Measurements from ENCODE around the gene COPS3.

The COPS3 gene

GRCh38 chr17:17320188-17320910 lies 39.3 kb upstream of the COPS3 start:
- no peak; the same call in 2 of the 3 replicates for ATAC-seq
- no peak for TF ChIP-seq ZC3H10 (CRISPR knock-in tag; IDR thresholded peaks at IDR 0.05)
- TF ChIP-seq ARNTL (CRISPR knock-in tag; IDR thresholded peaks at IDR 0.05; ENCODE audit: borderline replicate concordance, low read depth), result no peak
- no peak for TF ChIP-seq ZFP30 (CRISPR knock-in tag; IDR thresholded peaks at IDR 0.05)
- no peak for TF ChIP-seq PPARA (CRISPR knock-in tag; IDR thresholded peaks at IDR 0.05; ENCODE audit: borderline replicate concordance)
- no peak for TF ChIP-seq RARB (CRISPR knock-in tag; IDR thresholded peaks at IDR 0.05)
- TF ChIP-seq ZFP3 (CRISPR knock-in tag; IDR thresholded peaks at IDR 0.05), result no peak
- TF ChIP-seq PATZ1 (CRISPR knock-in tag; IDR thresholded peaks at IDR 0.05; ENCODE audit: borderline replicate concordance), result no peak
- TF ChIP-seq OSR1 (CRISPR knock-in tag; IDR thresholded peaks at IDR 0.05), result no peak
- no peak for TF ChIP-seq BACH2 (CRISPR knock-in tag; IDR thresholded peaks at IDR 0.05; ENCODE audit: borderline replicate concordance)
- no peak for TF ChIP-seq ZNF8 (CRISPR knock-in tag; IDR thresholded peaks at IDR 0.05)
- no peak for TF ChIP-seq CSRNP3 (CRISPR knock-in tag; IDR thresholded peaks at IDR 0.05)
- TF ChIP-seq ZNF565 (CRISPR knock-in tag; conservative IDR thresholded peaks at IDR 0.05; ENCODE audit: low read depth), result no peak
- no peak for TF ChIP-seq TSHZ2 (CRISPR knock-in tag; IDR thresholded peaks at IDR 0.05)
- no peak for TF ChIP-seq ESRRG (CRISPR knock-in tag; IDR thresholded peaks at IDR 0.05)
- no peak for TF ChIP-seq TOX (CRISPR knock-in tag; IDR thresholded peaks at IDR 0.05; ENCODE audit: borderline replicate concordance)

- no peak for TF ChIP-seq ISL1 (CRISPR knock-in tag; IDR thresholded peaks at IDR 0.05)
- no peak for TF ChIP-seq CSDC2 (CRISPR knock-in tag; IDR thresholded peaks at IDR 0.05)
- TF ChIP-seq BACH2 (CRISPR knock-in tag; IDR thresholded peaks at IDR 0.05; ENCODE audit: borderline replicate concordance), result no peak
- TF ChIP-seq ZNF70 (CRISPR knock-in tag; IDR thresholded peaks at IDR 0.05), result no peak
- no peak for TF ChIP-seq RARB (CRISPR knock-in tag; IDR thresholded peaks at IDR 0.05)
- TF ChIP-seq SNAI2 (CRISPR knock-in tag; IDR thresholded peaks at IDR 0.05), result no peak
- TF ChIP-seq GLIS3 (CRISPR knock-in tag; IDR thresholded peaks at IDR 0.05), result no peak
- no peak for TF ChIP-seq ZNF8 (CRISPR knock-in tag; IDR thresholded peaks at IDR 0.05)
- TF ChIP-seq PPARA (CRISPR knock-in tag; IDR thresholded peaks at IDR 0.05; ENCODE audit: borderline replicate concordance), result no peak
- TF ChIP-seq ARNTL (CRISPR knock-in tag; IDR thresholded peaks at IDR 0.05; ENCODE audit: borderline replicate concordance, low read depth), result no peak
- no peak for TF ChIP-seq ESRRG (CRISPR knock-in tag; IDR thresholded peaks at IDR 0.05)
- no peak for TF ChIP-seq ZFP30 (CRISPR knock-in tag; IDR thresholded peaks at IDR 0.05)
- TF ChIP-seq ZNF565 (CRISPR knock-in tag; conservative IDR thresholded peaks at IDR 0.05; ENCODE audit: low read depth), result no peak
- TF ChIP-seq TOX (CRISPR knock-in tag; IDR thresholded peaks at IDR 0.05; ENCODE audit: borderline replicate concordance), result no peak
- TF ChIP-seq CREB5 (CRISPR knock-in tag; IDR thresholded peaks at IDR 0.05; ENCODE audit: low read depth), result no peak
- no peak for ATAC-seq
Measured at GRCh38 chr17:17315142-17315821, 34.2 kb upstream of the COPS3 start.

GRCh38 chr17:17314501-17315071 lies 33.5 kb upstream of the COPS3 start:
- TF ChIP-seq GLIS3 (CRISPR knock-in tag; IDR thresholded peaks at IDR 0.05), result no peak
- no peak for ATAC-seq
